Activated CD4-positive, alpha-beta T cell treated with anti-CD3 and anti-CD28 coated beads for 4 hours (primary cell): ENCODE data around the gene NRXN3.

Experiments used
- DNase-seq, 2 donors: peaks; one replicate each; pipeline ENCODE4 v3.0.0-alpha.2; 2020

Gene NRXN3

DNA sequence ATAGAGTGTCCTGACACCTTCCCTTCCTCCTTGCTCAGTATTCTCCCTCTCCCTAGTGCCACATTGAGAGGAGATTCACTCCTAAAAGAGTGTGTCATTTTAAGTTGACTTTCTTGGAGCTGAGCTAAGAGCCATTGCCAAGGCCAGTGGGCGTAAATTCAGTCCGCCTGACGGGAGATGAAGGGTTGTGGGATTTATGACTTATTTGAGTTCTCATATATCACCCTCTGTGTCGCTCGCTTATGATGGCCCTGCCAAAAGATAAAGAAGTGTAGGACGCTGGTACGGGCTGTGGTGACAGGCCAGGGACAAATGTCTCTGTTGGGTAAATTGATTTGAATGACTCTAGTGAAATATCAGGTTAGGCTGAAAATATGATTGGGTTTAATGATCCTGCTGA lies 867.4 kb downstream of the NRXN3 start:
- DNase-seq: no peak

DNA sequence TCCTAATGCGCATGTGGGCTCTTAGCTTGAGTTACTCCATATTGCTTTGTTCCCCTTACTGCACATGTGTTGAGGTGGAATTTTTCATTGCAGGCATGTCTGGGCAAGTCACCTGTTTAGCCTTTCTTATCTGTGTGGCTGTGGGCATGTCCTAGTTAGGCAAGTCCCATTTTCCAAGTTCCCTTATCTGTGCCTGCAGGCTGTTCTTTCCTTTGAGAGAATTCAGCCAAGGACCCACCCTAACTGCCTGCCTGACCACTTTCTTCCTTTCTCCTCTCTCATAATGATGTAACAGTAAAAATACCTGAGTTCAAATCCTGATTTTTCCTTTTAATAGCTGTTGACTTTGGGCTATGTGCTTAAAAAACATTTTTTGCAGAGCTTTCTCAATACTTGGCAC lies 870.6 kb downstream of the NRXN3 start:
- no peak for DNase-seq

DNA sequence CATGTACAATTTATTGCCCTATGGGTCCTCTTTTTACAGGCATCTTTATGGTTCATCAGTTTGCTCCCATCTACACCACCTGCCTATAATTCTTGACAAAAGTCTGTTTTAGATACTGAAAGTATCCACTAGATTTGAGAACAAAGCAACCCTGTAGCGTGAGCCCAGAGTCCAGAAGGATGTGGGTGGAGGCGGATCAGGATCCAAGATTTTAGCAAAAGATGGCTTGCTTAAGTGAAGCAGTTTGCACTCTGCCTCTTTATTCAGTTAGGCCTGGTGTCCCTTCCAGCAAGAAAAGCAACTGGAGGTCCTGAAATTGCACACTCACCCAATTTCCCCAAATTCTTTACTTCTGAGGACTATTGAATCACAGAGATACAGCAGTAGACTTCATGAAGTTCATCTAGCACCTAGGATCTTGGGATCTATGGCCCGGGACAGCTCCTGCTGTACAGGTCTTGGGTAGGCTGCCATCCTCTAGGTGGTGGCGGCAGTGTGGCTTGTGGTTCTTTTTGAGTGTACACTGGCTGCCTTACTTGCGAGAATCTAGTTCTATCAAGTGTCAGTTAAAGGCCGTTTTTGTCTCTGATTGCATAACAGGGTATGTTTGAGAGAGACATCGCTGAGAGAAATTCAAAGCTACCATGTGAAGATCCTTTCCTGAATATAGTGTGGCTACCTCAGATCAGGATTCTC lies 873.2 kb downstream of the NRXN3 start:
- DNase-seq: no peak

DNA sequence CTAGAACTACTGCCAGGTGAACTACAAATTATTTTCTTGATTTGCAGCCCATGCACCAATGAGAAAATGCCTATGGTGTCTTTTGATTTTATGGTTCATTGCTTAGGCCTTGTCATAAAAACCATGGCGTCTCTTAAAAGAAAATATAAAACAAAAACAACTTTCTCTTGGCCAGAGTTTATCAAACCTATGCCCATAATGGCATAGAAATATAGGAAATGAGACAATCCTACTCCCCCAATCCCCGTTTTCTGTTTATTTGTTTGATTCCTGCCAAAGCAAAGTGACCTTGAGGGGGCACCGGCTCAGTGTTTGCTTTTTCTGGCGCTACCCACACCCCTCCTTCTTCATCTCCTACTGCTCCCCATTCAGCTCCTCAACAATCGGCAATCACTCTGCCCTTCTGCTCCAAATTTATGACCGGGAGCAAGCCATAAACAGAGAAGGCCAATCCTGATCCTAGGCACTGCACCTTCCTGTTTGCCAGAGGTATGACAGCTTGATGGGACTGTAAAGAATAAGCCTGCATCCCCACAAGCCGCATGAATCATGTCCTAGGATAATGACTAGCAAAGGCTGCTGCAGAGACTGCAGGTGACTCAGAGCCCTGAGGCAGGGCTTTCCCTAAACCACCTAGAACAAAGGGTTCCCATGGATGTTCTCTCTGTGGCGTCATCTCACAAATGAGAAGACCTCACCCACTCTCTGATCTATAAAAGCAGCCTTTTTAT lies 874.9 kb downstream of the NRXN3 start:
- DNase-seq: no peak

DNA sequence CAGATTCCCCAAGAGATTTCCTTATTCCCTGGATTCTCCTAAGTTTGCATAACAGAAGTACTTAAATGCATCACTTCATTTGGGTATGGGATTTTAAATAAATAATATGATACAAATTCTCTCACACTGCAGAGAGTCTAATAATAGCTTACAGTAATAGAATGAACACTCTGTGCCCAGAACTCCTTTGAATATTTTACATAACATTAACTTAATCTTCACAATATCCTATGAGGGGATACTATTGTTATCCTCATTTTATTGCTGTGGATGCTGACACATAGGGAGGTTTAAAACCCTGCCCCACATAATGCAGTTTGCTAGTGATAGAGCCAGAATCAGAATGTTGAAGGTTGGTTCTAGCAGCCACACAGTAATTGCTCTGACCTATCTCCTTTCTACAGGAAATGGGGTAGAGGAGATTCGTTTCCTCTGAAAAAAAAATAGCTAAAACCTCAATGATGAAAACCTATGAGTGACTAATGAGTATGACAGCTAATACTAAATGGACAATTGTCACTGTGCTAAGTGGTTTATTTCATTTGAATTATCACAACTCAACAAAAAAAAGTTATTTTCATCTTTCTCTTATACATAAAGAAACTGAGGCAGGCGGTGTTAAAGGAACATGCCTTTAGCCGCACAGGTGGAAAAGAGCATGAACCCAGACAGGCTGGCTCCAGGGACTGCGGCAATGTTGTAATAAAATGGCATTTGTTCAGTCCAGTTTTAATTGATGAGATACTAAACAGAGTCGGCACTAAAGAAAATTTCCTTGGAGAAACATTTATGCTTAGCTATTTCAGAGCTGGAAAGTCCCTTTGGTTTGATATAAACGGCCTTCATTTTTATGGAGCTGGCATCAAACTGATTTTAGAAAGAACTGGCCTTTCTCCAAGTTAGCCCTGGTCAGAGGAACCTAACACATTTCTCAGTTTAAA lies 880.9 kb downstream of the NRXN3 start:
- DNase-seq: no peak

DNA sequence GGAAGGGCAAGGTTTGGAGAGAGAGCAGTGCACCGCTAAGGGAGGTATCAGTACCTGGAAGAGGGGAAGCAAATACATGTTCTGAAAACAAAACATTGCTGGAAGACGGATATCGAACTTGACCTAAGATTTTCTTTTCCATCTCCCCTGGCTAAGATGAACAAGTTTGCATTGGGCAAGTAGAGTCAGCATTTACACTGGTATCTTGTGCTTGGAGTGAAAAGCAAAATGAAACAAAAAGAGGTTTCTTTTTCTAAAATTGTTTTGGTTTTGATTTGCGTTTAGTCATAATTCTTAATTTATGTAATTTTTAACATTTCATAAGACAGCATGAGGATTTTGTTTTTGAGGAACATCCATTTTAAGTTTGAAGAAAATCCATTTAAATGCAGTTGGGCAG lies 881.6 kb downstream of the NRXN3 start:
- DNase-seq: no peak

DNA sequence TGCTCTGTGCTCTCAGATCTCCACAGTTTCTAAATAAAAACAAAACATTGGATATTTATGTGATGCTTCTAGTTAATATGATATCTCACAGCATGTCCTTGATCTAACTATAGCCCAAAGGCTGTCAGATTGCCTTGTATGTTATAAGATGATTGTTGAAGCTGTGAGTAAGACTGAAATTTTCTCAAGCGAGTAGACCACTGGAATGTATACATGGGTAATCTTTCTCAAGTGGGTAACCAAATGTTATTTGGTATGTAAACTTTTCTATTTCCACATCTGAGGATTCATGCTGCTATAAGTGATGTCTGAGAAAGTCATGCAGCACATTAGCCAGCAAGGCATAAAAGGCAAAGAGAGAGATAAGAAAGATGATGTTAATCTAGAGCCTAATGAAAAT lies 886.7 kb downstream of the NRXN3 start:
- DNase-seq: no peak

DNA sequence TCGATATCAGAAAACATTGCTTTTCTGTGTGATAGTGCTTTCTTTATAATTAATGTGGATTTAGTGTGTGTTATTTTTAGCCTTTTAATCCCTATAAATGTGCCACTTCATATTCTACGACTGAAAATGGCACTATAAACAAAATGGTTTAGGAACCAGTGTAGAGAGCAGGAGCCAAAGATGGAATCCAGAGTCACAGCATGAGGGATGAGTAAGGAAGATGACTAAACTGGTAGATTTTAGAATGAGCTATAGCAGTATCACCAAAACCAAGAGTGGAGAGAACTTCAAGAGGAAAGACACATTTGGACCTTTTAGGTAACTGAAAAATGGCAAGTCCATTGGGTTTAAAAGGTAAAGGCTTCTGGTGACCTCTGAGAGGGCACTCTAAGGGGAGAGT lies 887.2 kb downstream of the NRXN3 start:
- no peak for DNase-seq

DNA sequence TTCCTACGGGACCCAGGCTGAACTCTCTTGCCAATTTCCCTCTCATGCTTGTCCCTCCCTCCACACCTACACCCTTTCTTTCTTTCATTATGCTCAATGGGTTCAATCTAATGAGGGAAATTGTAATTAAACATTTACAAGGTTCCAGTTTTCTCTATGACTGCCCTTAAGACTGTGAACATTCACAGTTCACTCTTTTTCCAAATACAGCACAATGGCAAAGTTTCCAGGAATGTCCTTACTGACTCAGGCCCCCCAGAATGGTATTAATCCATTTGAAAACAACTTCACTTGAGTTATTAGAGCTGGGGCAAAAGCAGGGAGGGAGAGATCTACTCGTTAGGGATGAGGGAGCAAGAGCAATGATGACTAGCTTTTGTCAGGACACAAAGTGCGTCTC lies 892.1 kb downstream of the NRXN3 start:
- DNase-seq: no peak

DNA sequence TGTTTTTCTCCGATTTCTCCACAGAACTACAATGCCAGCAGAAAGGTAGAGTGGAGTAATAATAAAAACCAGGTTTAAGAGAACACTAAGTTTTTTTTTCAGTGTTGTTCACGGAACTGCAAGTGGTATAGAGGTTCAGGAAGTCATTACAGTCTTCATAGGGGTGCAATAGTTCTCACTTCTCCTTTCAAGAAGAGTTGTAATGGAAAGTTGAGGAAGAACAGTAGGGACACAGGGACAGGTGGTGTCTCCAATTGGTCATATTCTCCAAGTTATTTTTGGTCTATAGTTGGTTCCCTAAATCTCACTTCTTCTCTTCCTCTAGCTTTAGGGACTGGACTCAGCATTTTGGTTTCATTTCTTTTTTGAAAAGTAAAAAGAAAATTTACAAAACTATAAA lies 894.0 kb downstream of the NRXN3 start:
- DNase-seq: no peak

DNA sequence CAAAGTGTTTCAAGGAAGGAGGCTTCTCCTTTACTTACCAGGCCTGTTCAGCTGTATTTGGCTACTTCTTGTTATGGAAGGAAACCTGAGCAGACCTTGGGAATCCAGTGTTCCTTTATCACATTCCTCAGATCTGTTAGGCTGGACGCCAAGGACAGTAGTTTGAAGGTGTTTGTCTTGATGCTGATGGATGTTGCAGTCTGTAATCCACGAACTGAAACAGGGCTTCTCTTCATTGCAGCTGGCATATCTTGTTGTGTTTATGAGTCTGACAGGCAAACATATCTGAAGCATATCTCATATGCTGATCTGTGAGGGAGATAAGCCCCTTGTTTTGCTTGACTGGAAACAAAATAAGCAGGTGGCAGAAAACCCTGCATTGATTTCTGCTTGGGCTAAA lies 904.3 kb downstream of the NRXN3 start:
- DNase-seq: no peak

DNA sequence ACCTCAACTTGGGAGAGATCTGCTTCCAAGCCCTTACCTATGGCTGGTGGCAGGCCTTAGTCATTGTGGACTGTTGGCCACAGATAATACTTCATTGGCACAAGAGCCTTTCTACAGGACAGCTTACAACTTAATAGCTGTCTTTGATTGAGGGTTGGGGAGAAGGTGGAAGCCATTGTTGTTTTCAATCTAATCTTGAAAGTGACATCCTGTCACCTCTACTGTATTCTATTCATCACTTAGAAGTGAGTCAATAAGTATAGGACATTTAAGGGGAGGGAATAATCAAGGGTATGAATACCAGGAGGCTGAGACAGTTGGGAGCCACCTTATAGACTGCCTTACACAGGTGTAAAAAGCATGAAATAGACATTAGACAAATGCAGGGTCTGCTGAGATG lies 906.3 kb downstream of the NRXN3 start:
- DNase-seq: no peak

DNA sequence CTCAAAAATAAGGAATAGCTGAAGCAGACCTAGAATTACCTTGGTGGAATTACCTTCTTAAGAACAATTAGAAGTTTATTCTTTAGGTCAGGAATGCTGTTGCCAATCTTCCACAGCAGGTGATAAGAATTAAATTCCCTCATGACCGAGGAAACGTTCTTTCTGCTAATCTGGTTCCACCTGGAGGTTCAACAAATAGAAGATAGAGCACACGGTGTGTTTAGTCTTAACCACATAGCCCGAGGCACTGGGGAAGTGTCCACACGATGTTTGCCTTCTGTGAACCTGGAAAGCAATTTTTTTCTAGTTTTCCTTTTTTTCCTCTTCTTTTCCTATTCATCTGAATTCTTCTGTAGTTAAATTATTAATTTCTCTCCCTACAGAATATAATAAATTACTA lies 906.9 kb downstream of the NRXN3 start:
- no peak for DNase-seq

DNA sequence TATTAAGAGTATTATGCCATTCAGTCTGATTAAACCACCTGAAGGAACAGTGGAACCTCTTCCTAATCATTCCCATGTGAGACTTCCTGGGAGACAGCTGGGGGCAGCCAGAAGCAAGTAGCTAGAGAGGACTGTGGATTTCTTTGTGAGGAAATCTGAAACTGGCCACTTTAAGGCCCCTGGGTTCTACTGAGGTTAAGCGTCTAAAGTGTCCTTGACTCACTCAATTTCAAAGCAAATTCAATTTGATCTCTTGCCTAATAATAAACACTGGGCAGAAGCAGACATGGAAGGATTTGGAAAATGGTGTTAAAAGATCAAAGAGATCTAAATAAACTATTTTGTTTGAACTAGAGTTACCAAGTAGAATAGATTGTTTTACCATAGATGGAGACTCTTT lies 909.9 kb downstream of the NRXN3 start:
- DNase-seq: no peak

DNA sequence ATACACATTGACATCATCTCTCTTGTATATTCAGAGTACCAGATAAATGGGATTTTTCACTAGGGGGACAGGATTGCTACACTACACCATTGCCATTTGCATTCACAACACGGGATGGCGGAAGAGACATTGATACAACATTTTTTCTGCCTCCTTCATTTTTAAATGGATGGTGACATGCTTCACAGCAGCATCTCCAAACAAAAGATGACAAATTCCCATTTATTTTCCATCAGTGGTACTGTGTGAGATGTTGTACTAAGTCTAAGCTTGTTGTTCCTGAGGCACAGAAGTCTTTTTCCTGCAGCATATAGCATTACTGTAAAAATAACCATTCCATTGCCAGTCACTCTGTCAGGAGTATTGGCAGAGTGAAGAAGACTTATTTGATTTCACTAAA lies 912.7 kb downstream of the NRXN3 start:
- DNase-seq: no peak

DNA sequence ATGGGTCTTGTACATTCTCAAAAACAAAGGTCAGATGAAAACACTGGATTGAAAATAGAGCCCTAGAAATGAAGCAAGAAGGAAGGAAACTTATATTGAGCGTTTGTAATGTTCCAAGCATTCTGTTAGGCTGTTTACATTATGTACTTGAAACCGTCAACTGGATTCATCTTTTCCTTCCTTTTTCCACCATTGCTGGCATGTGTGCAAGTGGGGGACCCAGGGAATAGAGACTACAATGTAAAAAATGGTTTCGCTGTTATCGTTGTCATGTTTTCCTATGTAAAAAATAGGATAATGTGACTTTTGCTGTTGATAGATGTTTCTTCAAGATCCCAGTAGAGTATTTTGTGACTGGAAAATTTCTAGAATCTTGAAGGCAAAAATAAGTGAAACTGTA lies 913.2 kb downstream of the NRXN3 start:
- no peak for DNase-seq

DNA sequence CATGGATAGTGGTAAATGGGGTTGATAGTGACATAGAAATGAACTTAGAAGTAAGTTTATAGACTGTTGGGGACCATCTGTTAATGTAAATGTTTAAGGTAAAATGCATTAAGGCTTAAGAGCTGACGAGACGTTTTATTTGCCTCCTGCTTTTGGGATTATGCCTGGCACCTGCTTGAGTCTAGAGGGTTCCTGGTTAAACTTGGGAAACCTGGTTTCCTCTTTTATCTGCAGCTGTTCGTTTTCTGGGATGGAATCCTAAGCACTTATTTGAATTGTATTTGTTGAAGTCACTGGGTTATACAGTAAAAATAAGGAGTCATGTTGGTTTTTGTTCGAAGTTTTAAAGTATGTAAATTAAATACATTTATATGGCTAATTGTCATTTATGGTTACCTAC lies 914.7 kb downstream of the NRXN3 start:
- DNase-seq: no peak

DNA sequence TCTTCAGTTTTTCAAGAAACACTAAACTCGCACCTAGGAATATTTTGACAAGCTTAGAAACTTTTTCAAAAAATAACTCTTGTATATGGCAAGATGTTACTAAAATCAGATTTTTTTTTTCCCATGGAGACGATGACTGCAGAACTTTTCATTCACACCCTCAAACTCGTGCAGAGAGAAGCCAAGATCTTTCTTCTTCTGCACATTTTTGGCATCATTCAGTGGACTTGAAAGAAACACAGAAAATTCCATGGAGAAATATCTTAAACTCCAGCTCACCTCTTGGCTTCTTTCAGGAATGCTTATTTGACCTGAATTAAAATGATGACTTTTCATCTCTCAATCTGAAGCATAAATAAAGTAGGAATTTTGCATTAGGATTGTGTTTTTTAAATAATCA lies 919.4 kb downstream of the NRXN3 start:
- DNase-seq: no peak

DNA sequence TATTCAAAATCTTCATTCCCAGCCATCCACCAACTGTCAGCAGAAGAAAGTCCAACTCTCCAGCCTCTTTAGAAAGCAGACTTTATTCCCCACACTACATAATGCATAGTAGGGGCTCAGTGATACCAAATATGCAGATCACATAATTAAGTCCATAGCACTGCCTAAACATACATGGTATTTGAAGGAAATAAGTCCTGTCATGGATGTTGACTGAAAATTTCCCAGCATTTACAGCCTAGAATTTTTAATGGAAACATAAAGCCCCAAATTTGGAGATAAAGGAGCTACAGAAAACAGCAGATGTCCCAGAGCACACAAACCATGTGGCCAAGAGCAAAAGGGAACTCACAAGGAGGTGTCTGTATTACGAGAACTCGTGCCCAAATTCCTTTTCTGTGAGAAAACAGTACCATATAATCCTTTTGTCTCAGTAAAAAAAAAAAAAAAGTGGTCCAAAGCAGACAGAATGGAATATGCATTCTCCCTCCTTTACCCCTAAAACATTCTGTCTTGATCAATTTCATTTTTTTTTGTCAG lies 920.5 kb downstream of the NRXN3 start:
- DNase-seq: no peak

DNA sequence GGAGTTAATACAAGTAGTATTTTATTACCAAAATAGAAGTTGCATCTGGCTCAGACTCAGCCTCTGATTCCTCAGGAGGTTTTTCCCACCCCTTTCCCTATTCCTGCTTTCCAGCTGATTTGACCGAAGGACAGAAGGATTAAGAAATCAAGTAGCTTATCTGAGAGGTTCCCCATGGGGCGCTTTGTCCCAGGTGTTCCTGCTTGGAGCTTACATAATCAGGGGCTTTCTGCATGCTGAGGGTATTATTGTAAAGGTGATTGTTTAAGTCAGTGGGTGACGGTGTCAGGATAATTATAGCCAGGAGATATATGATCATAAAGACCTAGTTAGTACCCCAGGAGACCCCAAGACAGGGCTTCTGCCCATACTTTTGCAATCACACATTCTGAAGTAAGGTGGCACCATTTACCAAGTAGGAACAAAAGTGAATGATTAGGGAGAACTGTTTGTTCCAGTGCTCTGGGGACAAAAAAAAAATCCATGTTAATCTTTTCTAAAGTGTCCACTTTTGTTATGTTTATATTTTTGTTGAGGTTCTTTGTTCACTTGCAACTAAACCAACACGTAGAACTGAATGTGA lies 921.3 kb downstream of the NRXN3 start:
- no peak for DNase-seq

DNA sequence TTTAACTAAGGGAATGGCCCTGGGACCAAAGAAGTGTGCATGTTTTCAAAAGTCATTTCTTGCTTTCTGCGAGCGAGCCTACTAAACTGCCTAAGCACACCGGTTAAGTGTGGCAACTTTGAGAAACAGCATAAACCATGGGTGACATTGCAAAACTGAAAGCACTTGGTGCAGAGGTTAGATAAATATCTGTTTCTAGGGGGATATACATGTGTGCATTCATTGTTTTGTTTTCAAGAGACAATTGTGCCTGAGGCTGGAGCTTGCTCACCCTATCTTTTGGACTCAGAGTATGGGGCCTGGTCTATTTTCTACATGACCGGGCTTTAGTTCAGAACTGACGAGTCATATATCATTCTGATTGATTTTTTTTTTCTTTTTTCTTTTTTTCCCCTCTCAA lies 923.4 kb downstream of the NRXN3 start:
- DNase-seq: no peak

DNA sequence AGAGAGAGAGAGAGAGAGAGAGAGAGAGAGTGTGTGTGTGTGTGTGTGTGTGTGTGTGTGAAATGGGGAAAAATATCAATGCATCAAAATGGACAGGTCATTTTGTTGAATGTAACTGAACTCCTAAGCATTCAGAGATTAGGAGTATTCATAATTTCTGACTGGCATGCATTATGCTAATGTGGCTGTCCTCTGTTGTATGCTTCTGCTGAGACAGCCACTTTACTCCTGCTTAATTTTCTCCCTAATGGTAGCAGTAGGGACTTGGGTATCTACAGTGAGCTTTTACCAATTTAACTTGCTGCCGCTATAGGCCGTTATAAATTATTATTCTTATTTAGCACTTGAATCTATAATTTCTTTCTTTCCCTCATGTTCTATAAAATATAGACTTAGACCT lies 924.8 kb downstream of the NRXN3 start:
- no peak for DNase-seq

DNA sequence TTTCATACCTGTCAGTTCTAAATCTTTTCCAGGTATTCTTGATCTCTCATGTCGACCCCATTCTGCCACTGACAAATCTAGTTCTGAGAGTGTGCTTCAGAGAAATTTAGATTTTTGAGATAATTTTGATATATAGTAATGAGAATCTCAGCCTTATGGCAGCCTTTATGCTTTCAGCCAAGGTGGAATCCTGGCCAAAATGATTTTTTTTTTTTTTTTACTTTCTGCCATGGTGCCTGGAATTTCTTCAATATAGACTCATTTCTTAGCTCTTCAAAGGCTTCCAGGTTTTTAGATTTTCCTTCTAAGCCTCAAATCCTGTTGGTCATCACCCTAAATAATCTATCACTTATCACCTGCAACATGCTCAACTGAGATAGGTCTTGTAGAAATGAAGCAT lies 926.6 kb downstream of the NRXN3 start:
- no peak for DNase-seq
